GM12878 (cell line): ENCODE measurements around the gene ADGRG7. TPM values are rescaled to one million over a fixed set of nuclear protein-coding genes. Genes with fewer than 3 reads are reported as not detected.

ENCODE experiments used
- ATAC-seq: fragments of 200-7000 bp; cut with Tn5 transposase; 3 replicates; pipeline ENCODE4 v1.9.1; 2020; ENCODE audit warnings: mild to moderate bottlenecking, moderate library complexity
- BruUV-seq: library from RNA; stranded (reverse); fragments of 400-500 nt; replicated peaks from 2 replicates; lab custom pipeline; 2021; lab: Mats Ljungman, UMichigan
- CTCF ChIA-PET: fragments of 300-600 bp; sonication (Branson Sonifier 250); formaldehyde crosslinking; extraction: SDS; loops from one replicate; lab custom pipeline; 2021; ENCODE audit warnings: inconsistent platforms; lab: Yijun Ruan, JAX
- POLR2A ChIA-PET: fragments of 350-600 bp; formaldehyde crosslinking; extraction: SDS; loops from one replicate; lab custom pipeline; 2021; ENCODE audit warnings: inconsistent platforms; lab: Charles Lee
- RAD21 ChIA-PET: fragments of 300-600 bp; sonication (Branson Sonifier 250); formaldehyde crosslinking; loops from one replicate; lab custom pipeline; 2023; ENCODE audit warnings: antibody characterized with exemption; ENCODE audit not compliant: unreplicated experiment; lab: Charles Lee
- SMC1A ChIA-PET: fragments of 300-600 bp; sonication (Branson Sonifier 250); formaldehyde crosslinking; loops from one replicate; lab custom pipeline; 2023; ENCODE audit not compliant: unreplicated experiment, uncharacterized antibody; lab: Charles Lee
- DNase-seq: peaks from one replicate; pipeline ENCODE4 v3.0.0-alpha.2; 2011; ENCODE audit warnings: low read depth, low spot score
- FAIRE-seq: peaks from 3 replicates; lab custom pipeline; 2011; peaks lifted over from hg19 to GRCh38; lab: Jason Lieb, UNC
- H2AFZ ChIP-seq: 2 replicates; pipeline ENCODE4 v1.6.0; 2011; ENCODE audit warnings: low read depth, low read length, control low read depth; ENCODE audit not compliant: control insufficient read depth
- H3K27ac ChIP-seq: 2 replicates; pipeline ENCODE4 v1.5.1; 2011; ENCODE audit warnings: control low read depth; ENCODE audit not compliant: control insufficient read depth, insufficient read depth
- H3K27me3 ChIP-seq, 2 experiments: replicated peaks in 1 of 2; 2 replicates each; pipeline versions ENCODE4 v1.6.0 to v1.6.1; 2011; ENCODE audit warnings: low read length in 1 of 2; ENCODE audit not compliant: control insufficient read depth in 2 of 2, insufficient read depth in 2 of 2
- H3K36me3 ChIP-seq, 2 experiments: 2 replicates each; pipeline ENCODE4 v1.5.1; 2011; ENCODE audit warnings: low read length in 1 of 2; ENCODE audit not compliant: control insufficient read depth in 2 of 2, insufficient read depth in 2 of 2
- H3K4me1 ChIP-seq: 2 replicates; pipeline ENCODE4 v1.6.1; 2011; ENCODE audit warnings: mild to moderate bottlenecking, low read length, moderate library complexity, mixed read lengths; ENCODE audit not compliant: control insufficient read depth, insufficient read depth
- H3K4me2 ChIP-seq: 2 replicates; pipeline ENCODE4 v1.6.0; 2011; ENCODE audit warnings: control low read depth; ENCODE audit not compliant: control insufficient read depth, insufficient read depth
- H3K4me3 ChIP-seq: fragments of 200-600 bp; sonication (generic); 2 replicates; pipeline ENCODE4 v1.5.1; 2016
- H3K79me2 ChIP-seq: 2 replicates; pipeline ENCODE4 v1.6.0; 2011; ENCODE audit warnings: low read length; ENCODE audit not compliant: control insufficient read depth, insufficient read depth
- H3K9ac ChIP-seq: 2 replicates; pipeline ENCODE4 v1.8.0; 2011; ENCODE audit warnings: low read length, control low read depth, mixed read lengths; ENCODE audit not compliant: control insufficient read depth, insufficient read depth
- H3K9me3 ChIP-seq: replicated peaks from 3 replicates; pipeline ENCODE4 v1.5.1; 2011; ENCODE audit warnings: mild to moderate bottlenecking, low read length; ENCODE audit not compliant: control insufficient read depth, insufficient read depth
- H4K20me1 ChIP-seq: 2 replicates; pipeline ENCODE4 v1.6.0; 2011; ENCODE audit not compliant: control insufficient read depth, insufficient read depth
- CBX3 ChIP-seq: fragments of 200-600 bp; sonication (generic); IDR thresholded peaks from 2 replicates; pipeline ENCODE4 v1.6.1; 2016; ENCODE audit warnings: low read depth, borderline replicate concordance
- CBX5 ChIP-seq: sonication (generic); IDR thresholded peaks from 2 replicates; pipeline ENCODE4 v1.6.1; 2016; ENCODE audit warnings: low read depth, moderate library complexity, mild to moderate bottlenecking, inconsistent platforms
- CREB1 ChIP-seq: IDR thresholded peaks from 2 replicates; pipeline ENCODE4 v1.6.1; 2012; ENCODE audit warnings: low read depth, mild to moderate bottlenecking, inconsistent platforms
- CREM ChIP-seq: IDR thresholded peaks from 2 replicates; pipeline ENCODE4 v1.6.1; 2014; ENCODE audit warnings: antibody characterized with exemption, low read depth
- GABPA ChIP-seq: IDR thresholded peaks from 2 replicates; pipeline ENCODE4 v1.6.1; 2014; ENCODE audit warnings: antibody characterized with exemption, low read depth, mild to moderate bottlenecking, inconsistent platforms
- HDGF ChIP-seq: fragments of 450-650 bp; IDR thresholded peaks from 2 replicates; pipeline ENCODE4 v1.6.1; 2016; ENCODE audit warnings: antibody characterized with exemption
- MEF2A ChIP-seq: IDR thresholded peaks from 2 replicates; pipeline ENCODE4 v1.6.1; 2011; ENCODE audit warnings: low read depth, mild to moderate bottlenecking, low read length, moderate library complexity; ENCODE audit not compliant: insufficient read depth
- NBN ChIP-seq: fragments of 450-650 bp; IDR thresholded peaks from 2 replicates; pipeline ENCODE4 v1.6.1; 2016
- NRF1 ChIP-seq: conservative IDR thresholded peaks from 2 replicates; pipeline ENCODE4 v1.6.1; 2011; ENCODE audit warnings: mild to moderate bottlenecking, low read depth, low read length, improper control_type of control experiment
- PML ChIP-seq: IDR thresholded peaks from 2 replicates; pipeline ENCODE4 v1.6.1; 2012; ENCODE audit warnings: low read length, inconsistent platforms
- POLR2AphosphoS5 ChIP-seq: IDR thresholded peaks from 2 replicates; pipeline ENCODE4 v1.6.1; 2011; ENCODE audit warnings: mild to moderate bottlenecking, low read length, inconsistent platforms
- STAT1 ChIP-seq: fragments of 450-650 bp; conservative IDR thresholded peaks from 2 replicates; pipeline ENCODE4 v1.6.1; 2014; ENCODE audit warnings: antibody characterized with exemption, mild to moderate bottlenecking
- TARDBP ChIP-seq: IDR thresholded peaks from 2 replicates; pipeline ENCODE4 v1.6.1; 2016; ENCODE audit warnings: borderline replicate concordance
- TCF12 ChIP-seq: IDR thresholded peaks from 2 replicates; pipeline ENCODE4 v1.6.1; 2011; ENCODE audit warnings: low read depth, mild to moderate bottlenecking, low read length
- TCF3 ChIP-seq: IDR thresholded peaks from 2 replicates; pipeline ENCODE4 v1.6.1; 2012; ENCODE audit warnings: low read depth, mild to moderate bottlenecking, low read length, borderline replicate concordance; ENCODE audit not compliant: insufficient read depth
- ZNF207 ChIP-seq: fragments of 450-650 bp; IDR thresholded peaks from 2 replicates; pipeline ENCODE4 v1.6.1; 2014; ENCODE audit warnings: antibody characterized with exemption, mild to moderate bottlenecking, borderline replicate concordance
- WGBS: methylation state at CpG from one replicate; pipeline ENCODE4 v1.1.6; 2016; ENCODE audit warnings: low lambda C conversion rate; ENCODE audit not compliant: insufficient replicate concordance, insufficient coverage; ENCODE audit errors: missing lambda C conversion rate; 5-methylcytosine and 5-hydroxymethylcytosine counted together
- in situ Hi-C: fragments of 300-500 bp; cut with MboI; formaldehyde crosslinking; loops from 9 replicates; pipeline ENCODE4 v1.14.3; 2018; ENCODE audit warnings: mixed read lengths
- intact Hi-C: fragments of 100-400 bp; cut with micrococcal nuclease; formaldehyde crosslinking; loops from one replicate; pipeline ENCODE4 v1.14.2; 2022; ENCODE audit not compliant: unreplicated experiment
- polyA plus RNA-seq, 11 experiments: library from polyadenylated mRNA; depleted of rRNA in 4 of 11; unstranded in 6 of 11; stranded (reverse) in 5 of 11; fragments of >200 nt; fragmentation: Nextera tagmentation in 4 of 11; fragmentation: Illumina TruSeq in 1 of 11; extraction: Ambion mirVana in 4 of 11; extraction: Trizol in 1 of 11; gene quantifications; 1 replicate in 1 of 11; 2 replicates in 10 of 11; pipeline versions ENCODE4 v1.2.1 to v1.2.3, GENCODE V29; 2011 to 2016; ENCODE audit warnings: inconsistent platforms in 2 of 11, missing spikeins in 2 of 11, low read depth in 1 of 11
- total RNA-seq, 4 experiments: library from RNA; depleted of rRNA in 3 of 4; stranded (reverse); fragments of >200 nt in 3 of 4; fragmentation: Illumina TruSeq in 1 of 4; extraction: Trizol in 1 of 4; gene quantifications; 2 replicates each; pipeline versions ENCODE4 v1.2.1 to v1.2.3, GENCODE V29; 2013 to 2021
- TF ChIP-seq, protein P1 (sequence below): fragments of 450-650 bp; IDR thresholded peaks from 2 replicates; pipeline ENCODE4 v1.6.1; 2017; ENCODE audit warnings: mild to moderate bottlenecking, moderate library complexity

ADGRG7 gene
- total and polyA plus RNA-seq, 10 of the 15 experiments (the other 5 are each of a cell fraction or from before 2014, with no cell fraction given), result 0.02 to 0.21 (median 0.14) TPM; not detected in 7

DNA sequence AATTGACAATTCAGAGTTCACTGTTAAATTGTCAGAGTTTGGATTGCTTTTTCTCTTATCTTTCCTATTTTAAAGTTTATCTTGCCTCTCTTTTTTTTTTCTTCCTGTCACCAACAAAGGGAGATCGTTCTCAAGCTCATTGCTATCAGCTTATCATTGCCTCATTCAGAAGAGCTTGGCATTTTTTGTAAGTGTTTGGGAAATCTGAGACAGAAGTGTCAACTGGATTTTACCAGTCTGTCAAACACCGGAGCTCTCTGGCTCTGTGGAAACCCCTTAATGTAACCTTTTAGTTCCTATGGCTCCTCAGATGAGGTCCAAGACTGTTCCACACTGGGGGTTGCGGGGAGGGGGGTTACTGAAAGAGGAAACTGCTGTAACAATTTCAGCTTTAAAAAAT lies 89.3 kb downstream of the ADGRG7 start:
- no peak for DNase-seq
- H3K27ac ChIP-seq, result no peak overlapping the region
- no peak overlapping the region for H3K4me3 ChIP-seq
- no peak overlapping the region for H3K9ac ChIP-seq
- H4K20me1 ChIP-seq, result no peaks in the 10 kb centered on the region
- CTCF ChIA-PET, result interaction anchor here (0.7 to 1.2 kb wide), 3 partner anchors 10 to 108 kb away, joined by 3 to 4 read pairs (median 3); no protein-coding TSS in a partner anchor
- no peak for ATAC-seq
- no peak for FAIRE-seq
- H3K4me2 ChIP-seq, result no peak overlapping the region
- no peak for TF ChIP-seq NBN
- TF ChIP-seq TCF12, result no peak
- TF ChIP-seq CREB1, result no peak
- no peak for TF ChIP-seq TCF3
- TF ChIP-seq, protein P1, sequence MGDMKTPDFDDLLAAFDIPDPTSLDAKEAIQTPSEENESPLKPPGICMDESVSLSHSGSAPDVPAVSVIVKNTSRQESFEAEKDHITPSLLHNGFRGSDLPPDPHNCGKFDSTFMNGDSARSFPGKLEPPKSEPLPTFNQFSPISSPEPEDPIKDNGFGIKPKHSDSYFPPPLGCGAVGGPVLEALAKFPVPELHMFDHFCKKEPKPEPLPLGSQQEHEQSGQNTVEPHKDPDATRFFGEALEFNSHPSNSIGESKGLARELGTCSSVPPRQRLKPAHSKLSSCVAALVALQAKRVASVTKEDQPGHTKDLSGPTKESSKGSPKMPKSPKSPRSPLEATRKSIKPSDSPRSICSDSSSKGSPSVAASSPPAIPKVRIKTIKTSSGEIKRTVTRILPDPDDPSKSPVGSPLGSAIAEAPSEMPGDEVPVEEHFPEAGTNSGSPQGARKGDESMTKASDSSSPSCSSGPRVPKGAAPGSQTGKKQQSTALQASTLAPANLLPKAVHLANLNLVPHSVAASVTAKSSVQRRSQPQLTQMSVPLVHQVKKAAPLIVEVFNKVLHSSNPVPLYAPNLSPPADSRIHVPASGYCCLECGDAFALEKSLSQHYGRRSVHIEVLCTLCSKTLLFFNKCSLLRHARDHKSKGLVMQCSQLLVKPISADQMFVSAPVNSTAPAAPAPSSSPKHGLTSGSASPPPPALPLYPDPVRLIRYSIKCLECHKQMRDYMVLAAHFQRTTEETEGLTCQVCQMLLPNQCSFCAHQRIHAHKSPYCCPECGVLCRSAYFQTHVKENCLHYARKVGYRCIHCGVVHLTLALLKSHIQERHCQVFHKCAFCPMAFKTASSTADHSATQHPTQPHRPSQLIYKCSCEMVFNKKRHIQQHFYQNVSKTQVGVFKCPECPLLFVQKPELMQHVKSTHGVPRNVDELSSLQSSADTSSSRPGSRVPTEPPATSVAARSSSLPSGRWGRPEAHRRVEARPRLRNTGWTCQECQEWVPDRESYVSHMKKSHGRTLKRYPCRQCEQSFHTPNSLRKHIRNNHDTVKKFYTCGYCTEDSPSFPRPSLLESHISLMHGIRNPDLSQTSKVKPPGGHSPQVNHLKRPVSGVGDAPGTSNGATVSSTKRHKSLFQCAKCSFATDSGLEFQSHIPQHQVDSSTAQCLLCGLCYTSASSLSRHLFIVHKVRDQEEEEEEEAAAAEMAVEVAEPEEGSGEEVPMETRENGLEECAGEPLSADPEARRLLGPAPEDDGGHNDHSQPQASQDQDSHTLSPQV, result no peak
- no peak for TF ChIP-seq ZNF207
- no peak for TF ChIP-seq POLR2AphosphoS5
- no peak for TF ChIP-seq HDGF
- TF ChIP-seq NRF1, result no peak
- no peak for TF ChIP-seq PML
- TF ChIP-seq GABPA, result no peak
- TF ChIP-seq TARDBP, result no peak
- TF ChIP-seq CREM, result no peak
- no peak for TF ChIP-seq STAT1
- no peak for TF ChIP-seq CBX5
- no peak for TF ChIP-seq MEF2A
- TF ChIP-seq CBX3, result no peak
- H3K4me1 ChIP-seq, result peaks cover 4% of the 10 kb centered on the region; the same call in 1 of the 2 replicates
- H2AFZ ChIP-seq, result no peak overlapping the region
- H3K79me2 ChIP-seq, result no peaks in the 10 kb centered on the region
- in situ Hi-C loops, result no loop called here
- SMC1A ChIA-PET, result interaction anchor here (0.7 to 1.1 kb wide), 4 partner anchors 12 to 1020 kb away, joined by 3 read pairs; no protein-coding TSS in a partner anchor
- H3K36me3 ChIP-seq, result no peaks in the 10 kb centered on the region
- BruUV-seq, result no TSS peak
- no peaks in the 10 kb centered on the region for H3K27me3 ChIP-seq
- H3K9me3 ChIP-seq, result no peaks in the 10 kb centered on the region; the same call in 2 of the 3 replicates
- POLR2A ChIA-PET, result no interaction called here
- intact Hi-C loops, result no loop called here
- 36% methylated on average over 3 of the region's 3 CpGs for WGBS
- RAD21 ChIA-PET, result interaction anchor here (0.6 kb wide), 1 partner anchor 588 kb away, joined by 3 read pairs; no protein-coding TSS in a partner anchor
